Activated CD4-positive, alpha-beta T cell treated with anti-CD3 and anti-CD28 coated beads, Interleukin-2, Interleukin-4, amounts not matched to agents 100 ng/mL and 50 ng/mL, durations not matched to agents 16 hours and 8 hours (primary cell): ENCODE measurements around the gene KIF26B.
"Not testable (repeated sequence)": the region's sequence is repeated elsewhere in the genome, so short reads cannot be mapped to it uniquely, and the experiment has no call there.

Experiments
- DNase-seq: peaks from one replicate; pipeline ENCODE4 v3.0.0-alpha.2; 2020; ENCODE audit warnings: low spot score

The KIF26B gene

DNA sequence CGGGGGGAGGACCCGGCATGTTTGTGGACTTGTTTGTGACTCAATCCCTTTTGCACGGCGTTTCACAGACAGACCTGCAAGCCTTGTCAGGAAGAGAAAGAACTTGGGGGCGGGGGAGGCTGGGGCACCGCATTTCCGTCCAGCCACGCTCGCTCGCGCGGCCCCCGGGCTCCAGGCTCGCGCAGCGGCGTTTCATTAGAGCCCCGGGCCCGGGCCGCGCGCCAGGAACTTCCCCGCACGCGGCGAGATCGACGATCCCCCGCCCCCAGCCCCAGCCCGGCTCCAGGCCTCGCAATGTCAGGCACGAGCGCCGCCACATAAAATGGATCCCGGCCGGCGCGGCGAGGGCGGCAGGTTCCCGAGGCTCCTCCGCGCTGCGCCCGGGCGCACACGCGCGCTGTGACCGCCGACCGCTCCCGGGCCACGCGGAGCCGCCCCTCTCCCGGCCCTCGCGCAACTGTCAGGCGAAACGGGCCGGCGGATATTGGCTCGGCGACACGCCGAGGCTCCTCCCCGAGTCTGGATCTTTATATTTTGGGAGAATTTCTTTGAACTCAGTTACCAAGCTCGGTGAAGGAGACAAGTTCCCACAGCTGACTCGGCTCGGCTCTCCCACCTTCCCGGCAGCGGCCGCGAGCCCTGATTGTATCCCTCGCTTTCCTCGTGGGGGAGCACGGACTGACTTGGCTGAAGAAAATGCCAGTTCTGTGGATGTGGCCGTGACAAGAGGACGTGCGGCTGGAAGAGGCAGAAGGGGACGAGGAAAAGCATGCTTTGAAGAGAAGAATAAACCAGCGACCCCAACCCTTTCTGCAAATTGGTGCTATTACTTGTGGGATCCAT is at the start of gene KIF26B:
TSS of gene KIF26B (plus strand) at position 557 of the 843 bp plus-strand sequence. CDS start 440 bp downstream, outside the sequence.
- peak; percentile 36 for DNase-seq

DNA sequence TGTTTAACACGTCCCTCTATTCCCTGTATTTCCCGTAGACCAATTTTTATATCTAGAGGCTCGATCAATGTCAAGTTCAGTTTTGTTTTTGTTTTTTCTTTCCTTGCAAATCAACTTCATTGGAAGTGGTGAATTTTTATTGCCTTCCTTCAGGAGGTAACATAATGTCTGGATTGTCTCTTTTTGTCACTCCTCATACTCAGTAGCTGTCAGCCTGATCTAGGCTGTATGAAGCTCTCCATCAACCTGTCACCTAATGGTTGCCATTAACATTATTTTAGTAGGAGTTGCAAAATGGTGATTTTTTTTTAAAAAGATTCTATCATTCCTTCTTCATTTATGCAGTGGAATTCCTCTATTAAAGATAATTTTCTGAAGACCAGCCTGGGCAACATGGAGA is 49.7 kb upstream of the KIF26B start:
- DNase-seq: no peak

DNA sequence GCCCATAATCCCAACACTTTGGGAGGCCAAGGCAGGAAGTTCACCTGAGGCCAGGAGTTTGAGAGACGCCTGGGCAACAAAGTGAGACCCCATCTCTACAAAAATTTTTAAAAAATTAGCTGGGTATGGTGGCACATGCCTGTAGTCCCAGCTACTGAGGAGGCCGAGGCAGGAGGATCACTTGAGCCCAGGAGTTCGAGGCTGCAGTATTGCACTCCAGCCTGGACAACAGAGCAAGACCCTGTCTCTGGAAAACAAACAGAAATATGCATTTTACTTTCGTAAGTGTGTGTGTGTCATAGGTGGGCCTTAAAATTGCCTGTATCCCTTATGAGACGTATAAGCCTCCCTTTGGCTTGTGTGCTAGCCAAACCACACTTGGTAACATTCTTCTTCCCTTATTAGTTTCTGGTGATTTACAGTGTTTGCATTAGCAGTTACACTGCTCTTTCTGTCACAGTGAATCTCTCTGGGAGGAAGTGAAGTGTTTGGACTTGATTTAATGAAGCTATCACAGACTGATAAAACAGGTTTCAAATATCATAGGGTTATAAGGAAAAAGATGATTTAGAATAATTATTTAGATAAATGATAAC is 48.9 kb upstream of the KIF26B start:
- no peak for DNase-seq

DNA sequence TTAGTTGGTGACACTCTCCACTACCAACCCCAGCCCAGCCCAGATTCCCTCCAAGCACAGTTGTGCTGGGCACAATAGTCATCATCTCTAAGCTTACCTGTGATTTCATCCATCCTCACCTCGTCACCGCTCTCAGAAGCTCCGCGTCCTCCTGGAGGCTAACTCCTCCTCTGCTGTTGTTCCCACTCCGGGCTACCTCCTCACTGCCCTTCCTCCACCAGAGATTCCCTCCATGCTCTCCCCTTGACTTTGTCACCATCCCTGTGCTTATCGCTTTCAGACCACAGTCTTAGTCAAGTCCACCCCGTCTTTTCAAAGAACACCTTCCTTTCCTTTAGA is 47.0 kb upstream of the KIF26B start:
- no peak for DNase-seq

DNA sequence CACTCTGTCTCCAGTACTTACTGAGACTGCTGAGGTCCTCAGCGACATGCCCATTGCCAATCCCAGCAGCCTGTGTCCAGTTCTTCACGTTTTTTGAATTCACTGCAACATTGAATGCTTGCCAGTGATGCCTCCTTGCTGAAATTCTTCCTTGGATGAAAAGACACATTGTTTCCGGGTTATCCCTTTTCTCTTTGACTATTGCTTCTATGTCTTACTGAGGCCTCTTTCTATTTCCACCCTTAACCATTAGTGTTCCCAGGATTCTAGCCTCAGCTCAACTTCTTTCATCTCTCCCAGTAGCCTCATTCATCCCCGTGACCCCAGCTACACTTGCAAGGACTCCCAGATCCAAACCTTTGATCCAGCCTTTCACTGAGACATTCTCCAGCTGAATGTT is 46.5 kb upstream of the KIF26B start:
- DNase-seq: no peak

DNA sequence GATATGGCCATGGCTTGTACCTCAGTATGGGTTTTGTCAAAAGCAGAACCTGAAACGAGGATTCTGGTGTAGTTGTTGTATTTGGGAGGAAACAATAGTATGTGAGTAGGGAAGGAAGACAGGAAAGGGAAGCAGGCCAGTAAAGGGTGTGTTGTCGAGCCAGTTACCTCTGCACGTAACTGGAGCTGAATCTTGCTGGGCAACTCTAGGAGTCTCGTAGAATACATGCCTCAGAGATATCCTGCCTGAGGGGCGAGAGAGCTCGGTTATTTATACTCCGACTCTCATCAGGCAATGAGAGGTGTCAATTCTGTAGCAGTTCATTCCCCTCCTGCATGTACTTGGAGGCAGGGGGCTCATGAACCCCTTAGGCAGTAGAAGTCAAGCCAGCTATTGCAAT is 45.9 kb upstream of the KIF26B start:
- DNase-seq: no peak

DNA sequence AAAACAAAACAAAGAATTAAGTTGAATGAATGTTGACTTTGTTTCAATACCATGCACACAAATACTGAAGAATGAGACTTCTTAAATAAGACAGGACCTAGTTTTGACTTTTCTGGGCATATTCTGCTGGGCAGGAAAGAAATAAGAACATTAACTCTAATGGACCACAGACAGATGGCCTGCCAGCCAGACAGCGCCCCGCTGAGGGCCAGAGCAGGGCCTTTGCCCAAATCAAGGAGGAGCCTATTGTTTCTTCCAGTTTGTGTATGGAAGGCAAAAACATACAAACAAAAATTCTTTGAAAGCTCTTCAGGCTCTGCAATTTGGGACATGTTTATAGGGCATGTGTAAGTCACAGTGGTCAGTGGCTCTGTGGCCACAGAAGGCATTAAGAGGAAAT is 44.4 kb upstream of the KIF26B start:
- no peak for DNase-seq

DNA sequence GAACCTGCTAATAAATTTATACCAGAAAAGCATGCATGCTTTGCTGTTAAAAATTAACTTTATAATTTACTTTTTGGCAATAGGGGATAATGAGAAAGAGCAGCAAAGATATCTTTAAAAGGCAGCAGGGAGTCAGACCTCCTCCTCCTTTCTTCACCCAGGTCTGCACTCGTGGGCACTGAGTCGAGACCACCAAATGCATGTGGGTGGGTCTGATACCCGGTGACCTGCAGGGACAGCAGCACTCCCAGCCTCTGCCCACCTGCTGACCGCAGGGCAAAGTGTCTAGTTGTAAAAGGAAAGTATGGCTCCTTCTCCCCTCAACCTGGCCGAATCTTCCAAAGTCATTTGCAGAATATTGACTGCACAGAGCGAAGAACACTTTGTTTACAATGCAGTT is 43.7 kb upstream of the KIF26B start:
- no peak for DNase-seq

DNA sequence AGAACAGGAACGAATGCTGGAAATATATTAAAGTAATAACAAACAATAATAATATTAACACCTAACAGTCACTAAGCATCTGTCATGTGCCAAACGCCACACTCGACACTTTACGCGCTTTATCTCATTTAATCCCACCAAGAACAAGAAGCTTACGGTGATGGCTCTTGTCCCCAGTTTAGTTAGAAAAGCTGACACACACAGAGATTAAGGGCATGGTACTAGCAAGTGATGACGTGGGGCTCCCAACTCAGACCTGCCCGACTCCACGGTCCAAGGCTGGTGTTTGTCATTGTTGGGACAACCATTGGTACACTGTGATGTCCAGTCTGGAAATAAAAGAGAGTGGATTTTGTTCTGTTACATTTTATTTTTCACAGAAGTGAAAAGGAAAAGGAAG is 41.1 kb upstream of the KIF26B start:
- DNase-seq: no peak

DNA sequence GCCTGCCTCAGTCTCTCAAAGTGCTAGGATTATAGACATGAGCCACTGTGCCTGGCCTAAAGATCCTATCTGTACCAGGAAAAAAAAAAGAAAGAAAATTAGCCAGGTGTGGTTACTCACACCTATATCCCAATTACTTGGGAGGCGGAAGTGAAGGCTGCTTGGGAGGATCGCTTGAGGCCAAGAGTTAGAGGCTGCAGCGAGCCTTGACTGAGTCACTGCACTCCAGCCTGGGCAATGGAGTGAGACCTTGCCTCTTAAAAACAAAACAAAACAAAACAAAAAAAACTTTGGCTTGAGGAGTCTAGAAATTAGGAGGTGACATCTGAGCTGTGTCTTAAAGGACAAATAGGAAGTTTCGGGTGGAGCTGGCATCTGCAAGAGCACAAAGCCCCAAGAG is 38.7 kb upstream of the KIF26B start:
- DNase-seq: no peak

DNA sequence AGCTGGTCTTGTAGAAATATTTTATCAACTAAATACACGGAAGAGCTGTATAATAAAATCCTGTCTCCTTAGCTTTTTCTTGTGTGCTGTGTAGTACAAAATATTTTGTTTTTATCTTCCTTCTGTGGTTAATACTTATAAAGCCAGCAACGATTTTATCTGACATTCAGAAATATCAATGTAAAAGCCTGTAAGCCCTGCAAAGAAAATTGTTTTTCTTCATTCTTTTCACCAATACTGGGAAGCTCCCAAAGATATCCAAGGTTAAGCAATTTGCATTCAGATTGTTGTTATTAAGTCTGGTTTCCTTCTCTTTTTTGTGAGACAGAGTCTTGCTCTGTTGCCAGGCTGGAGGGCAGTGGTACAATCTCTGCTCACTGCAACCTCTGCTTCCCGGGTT is 38.0 kb upstream of the KIF26B start:
- no peak for DNase-seq

DNA sequence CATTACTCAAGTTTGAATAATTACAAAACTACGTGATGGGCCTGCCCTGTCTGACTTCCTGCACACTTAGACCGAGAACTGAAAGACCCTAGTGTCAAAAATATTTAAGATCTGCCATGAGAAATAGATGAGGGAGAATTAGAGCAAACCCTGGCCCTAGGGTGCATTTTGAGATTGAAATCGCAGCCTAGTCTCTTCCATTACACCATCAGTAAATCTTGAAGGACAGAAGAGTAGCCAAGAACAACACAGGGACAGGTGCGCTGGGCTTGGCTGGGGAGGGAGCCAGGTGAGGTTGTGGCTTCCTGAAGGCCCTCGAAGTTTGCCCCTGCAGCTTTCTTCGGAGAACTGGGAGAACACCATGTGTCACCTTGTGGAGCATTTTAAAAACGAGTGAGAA is 36.7 kb upstream of the KIF26B start:
- DNase-seq: no peak

DNA sequence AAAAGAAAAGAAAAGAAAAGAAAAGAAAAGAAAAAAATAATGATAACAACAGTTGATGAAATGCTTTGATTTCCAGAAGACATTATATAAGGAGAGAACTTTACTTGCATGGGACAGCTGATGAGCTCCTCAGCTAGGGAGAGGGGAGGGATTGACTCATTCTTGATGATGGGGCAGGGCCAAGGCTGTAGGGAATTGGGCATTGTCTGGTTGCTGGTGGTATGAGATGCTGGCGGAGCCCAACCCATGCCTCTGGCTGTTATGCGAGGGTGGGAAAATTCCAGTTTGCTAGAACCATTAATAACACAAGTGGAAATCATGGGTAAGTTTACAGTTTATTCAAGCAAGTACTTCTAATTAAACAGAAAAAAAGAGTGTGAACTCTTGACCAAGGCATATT is 36.0 kb upstream of the KIF26B start:
- no peak for DNase-seq

DNA sequence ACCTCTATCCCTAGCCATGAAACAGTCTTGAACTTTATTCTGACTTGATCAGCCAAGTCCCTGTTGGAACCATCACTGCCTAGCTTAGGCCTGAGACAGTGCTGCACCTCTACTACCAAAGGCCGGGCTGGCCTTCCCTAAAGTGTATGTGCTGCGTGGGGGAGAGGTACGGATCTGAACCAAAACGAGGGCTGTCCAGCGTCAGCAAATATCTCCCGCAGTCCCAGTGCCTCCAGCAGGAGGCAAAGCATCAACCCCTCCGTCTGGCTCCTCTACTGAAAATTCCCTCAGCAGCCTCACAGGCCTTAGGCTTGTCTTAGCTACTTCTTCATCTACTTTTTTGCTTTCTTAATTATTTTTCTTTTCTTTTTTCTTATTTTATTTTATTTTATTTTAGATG is 33.3 kb upstream of the KIF26B start:
- no peak for DNase-seq

DNA sequence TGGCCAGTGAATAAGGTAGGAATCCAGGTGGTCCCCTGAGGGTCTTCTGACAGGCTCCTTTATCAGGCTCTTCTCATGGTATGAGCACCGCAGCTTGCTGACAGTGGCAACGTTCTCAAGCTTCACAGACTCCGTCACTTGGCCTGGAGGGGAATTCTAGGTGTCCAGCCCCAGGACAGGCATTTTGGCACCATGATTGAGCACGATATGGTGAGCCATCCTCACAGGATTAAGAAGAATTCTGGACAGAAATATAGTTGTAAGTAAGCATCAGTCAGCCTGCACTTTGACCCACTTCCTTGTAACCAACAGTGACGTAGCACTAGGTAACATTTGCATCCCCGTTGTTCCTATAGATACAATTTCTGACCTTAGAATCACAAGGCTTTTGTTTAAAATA is 30.5 kb upstream of the KIF26B start:
- DNase-seq: no peak

DNA sequence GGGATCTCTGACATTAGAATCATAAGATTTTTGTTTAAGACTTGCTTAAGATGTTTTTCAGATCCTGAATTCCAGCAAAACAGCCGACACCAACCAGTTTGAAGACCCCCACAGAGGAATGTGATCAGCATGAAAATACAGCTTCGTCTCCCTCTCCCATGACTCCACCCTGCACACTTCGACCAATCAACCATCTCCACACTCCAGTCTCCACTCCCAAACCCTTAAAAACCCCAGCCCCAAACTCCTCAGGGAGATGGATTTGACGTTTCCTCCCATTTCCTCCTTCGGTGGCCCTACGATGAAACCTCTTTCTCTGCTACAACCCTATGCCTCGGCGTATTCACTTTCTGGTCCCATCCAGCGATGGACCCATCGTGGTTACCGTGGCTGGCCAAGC is 30.1 kb upstream of the KIF26B start:
- no peak for DNase-seq

DNA sequence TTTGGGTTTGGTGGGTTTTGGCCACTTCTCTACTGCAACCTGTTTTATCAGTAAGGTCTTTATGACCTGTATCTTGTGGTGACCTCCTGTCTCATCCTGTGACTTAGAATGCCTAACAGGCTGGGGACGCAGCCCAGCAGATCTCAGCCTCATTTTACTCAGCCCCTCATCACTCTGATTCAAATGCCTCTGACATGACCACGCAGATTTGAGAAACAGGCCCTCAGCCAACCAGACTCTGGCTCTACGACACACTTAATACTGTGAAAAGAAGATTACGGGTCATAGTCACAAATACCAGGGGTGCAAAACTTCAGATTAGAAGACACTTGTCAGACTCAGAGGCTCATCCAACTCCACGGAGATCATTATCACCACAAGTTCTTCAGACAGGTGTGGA is 28.3 kb upstream of the KIF26B start:
- DNase-seq: no peak

DNA sequence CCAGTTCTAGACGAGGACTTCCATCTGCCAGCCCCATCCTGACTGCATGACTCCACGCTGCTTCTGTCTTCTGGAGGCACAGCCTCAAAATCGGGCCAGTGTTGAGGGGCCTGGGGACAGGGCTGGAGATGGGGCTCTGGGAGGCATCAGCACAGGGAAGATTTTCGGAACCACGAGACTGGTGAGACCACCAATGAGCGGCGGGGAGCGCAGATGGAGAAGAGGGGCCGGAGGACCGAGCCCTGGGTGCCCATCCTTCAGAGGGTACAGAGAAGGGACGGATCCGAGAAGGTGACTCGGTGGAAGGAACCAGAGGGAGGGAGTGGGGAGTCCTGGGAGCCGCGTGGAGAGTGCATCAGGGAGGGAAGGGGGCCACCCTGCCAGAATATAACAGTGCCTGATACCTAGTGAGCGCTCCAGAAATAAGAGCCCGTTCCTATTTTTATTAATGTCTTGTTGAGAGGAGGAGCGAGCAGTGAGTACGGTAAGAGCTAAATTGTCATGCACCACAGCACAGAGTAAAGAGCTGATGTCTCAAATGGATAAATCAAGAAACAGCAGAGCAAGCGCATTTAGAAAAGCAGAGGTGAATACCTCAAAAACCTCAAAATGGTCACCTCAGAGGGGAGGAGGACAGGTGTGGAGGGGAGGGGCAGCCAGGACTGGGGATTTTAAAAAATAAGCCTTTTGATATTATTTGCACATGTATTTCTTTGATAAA is 26.2 kb upstream of the KIF26B start:
- DNase-seq: no peak

DNA sequence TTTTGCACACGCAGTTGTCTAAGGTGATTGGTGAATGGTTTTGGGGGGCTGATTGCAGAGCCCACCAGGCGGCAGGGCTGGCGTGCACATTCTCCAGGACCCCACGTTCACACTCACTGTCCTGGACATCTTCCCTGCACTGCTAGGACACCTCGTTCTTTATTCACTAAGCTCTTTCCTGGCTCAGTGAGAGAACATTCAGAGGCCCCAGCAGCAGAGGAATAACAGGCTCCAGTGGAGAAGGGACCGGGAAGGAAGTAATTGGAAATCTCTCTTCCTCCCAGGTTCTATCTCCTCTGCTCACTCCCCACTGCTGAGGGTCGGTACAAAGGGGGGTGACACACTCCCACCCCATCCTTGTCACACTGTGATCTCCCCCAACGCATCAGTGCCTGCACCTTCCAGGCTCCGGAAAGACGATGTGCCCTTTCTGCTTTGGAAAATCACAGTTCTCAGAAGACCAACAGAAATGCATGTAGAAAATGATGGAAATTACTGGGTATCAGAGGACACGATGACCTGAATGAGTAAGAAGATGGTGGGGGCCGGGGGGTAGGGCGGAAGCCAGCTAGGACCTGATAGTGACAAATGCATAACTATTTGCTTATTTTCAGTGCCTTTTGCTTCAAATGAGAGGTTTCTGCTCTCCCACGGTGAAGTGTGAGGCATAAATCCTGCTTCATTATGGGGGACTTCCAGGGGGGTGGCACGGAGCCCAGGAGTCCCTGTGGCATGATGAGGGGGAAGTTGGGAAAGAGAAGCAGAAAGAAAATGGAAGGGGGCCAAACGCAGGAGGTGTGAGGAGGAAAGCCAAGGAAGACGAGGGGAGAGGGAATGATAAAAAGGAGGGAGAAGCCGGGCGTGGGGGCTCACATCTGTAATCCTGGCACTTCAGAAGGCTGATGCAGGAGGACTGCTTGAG is 25.2 kb upstream of the KIF26B start:
- no peak for DNase-seq

DNA sequence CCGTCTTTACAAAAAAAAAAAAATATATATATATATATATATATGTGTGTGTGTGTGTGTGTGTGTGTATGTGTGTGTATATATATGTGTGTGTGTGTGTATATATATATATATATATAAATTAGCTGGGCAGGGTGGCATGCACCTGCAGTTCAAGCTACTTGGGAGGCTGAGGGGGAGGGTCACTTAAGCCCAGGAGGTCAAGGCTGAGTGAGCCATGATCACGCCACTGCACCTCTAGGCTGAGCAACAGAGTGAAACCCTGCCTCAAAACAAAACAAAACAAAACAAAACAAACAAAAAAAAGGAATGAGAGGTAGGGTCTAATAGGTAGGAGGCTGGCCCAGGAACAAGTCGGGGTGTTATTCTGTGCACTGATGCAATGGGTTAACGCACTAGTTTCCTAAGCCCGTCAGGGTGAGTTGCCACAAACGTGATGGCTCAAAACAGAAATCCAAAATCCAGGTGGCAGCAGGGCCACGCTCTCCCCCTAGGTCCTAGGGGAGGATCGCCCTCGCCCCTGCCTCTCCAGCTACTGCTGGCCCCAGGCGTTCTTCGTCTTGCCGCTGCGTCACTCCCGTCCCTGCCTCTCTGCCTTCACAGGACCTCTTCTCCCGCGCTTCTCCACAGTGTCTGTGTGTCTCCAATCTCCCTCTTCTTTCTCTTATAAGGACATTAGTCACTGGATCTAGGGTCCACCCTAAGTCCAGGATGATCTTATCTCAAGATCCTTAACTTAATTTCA is 24.3 kb upstream of the KIF26B start:
- DNase-seq: not testable (repeated sequence)

DNA sequence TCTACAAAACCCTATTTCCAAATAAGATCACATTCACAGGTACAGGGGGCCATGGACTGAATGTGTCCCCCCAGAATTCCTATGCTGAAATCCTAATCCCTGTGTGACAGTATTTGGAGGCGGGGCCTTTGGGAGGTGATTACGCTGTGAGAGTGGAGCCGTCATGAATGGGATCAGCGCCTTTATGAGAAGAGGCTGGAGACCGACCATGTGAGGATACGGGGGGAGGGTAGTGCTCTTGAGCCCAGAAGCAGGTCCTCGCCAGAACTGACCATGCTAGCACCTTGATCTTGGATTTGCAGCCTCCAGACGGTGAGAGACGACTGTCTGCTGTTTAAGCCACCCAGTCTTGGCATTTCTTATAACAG is 23.8 kb upstream of the KIF26B start:
- DNase-seq: no peak

DNA sequence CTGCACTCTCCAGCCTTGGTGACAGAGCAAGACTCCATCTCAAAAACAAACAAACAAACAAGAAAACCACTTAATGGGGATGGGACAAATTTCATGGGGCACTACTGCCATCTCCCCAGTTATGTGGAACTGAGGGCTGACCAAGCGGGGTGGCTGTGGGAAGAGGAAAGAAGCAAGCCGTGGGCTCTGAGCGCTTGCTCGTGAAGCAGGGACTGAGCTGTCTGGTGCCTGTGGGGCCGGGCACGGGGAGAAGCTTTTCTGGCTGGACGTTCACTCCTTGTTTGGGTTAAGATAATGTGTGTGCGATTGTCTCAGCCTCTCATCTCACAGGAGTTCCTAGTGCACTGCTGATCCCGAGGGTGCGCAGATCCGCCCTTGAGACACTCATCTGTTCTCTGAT is 22.0 kb upstream of the KIF26B start:
- DNase-seq: no peak
